Testis (tissue), 3 donors: Measurements from ENCODE around the gene TASP1. TPM values are rescaled to one million over a fixed set of nuclear protein-coding genes. Genes with fewer than 3 reads are reported as not detected.
"Not testable (repeated sequence)": the region's sequence is repeated elsewhere in the genome, so short reads cannot be mapped to it uniquely, and the experiment has no call there.

Source experiments
- DNase-seq: peaks from one replicate; pipeline ENCODE4 v3.0.0-alpha.2; 2019
- H3K27ac ChIP-seq, 2 donors: fragments of 200-600 bp; sonication (generic); one replicate each; pipeline ENCODE4 v1.5.1; 2019
- H3K27me3 ChIP-seq: fragments of 200-600 bp; sonication (generic); one replicate; pipeline ENCODE4 v1.5.1; 2019
- H3K36me3 ChIP-seq: fragments of 200-600 bp; sonication (generic); one replicate; pipeline ENCODE4 v1.5.1; 2017; ENCODE audit warnings: low read depth; ENCODE audit errors: missing control alignments
- H3K4me1 ChIP-seq: fragments of 200-600 bp; sonication (generic); one replicate; pipeline ENCODE4 v1.5.1; 2019
- H3K4me3 ChIP-seq, 2 donors: fragments of 200-600 bp; sonication (generic); one replicate each; pipeline ENCODE4 v1.5.1; 2017 to 2019
- H3K9me3 ChIP-seq: fragments of 200-600 bp; sonication (generic); one replicate; pipeline ENCODE4 v1.5.1; 2017
- POLR2A ChIP-seq: fragments of 450-650 bp; IDR thresholded peaks from one replicate; pipeline ENCODE4 v1.6.1; 2017; ENCODE audit warnings: antibody characterized with exemption, mild to moderate bottlenecking, moderate library complexity
- WGBS, 2 donors: methylation state at CpG; one replicate each; pipeline ENCODE4 v1.1.5; 2018; 5-methylcytosine and 5-hydroxymethylcytosine counted together
- intact Hi-C: fragments of 100-400 bp; cut with DNase I; formaldehyde crosslinking; loops from one replicate; pipeline ENCODE4 v1.15.1; 2023; ENCODE audit warnings: low total_unique reads
- polyA plus RNA-seq: library from polyadenylated mRNA; stranded (reverse); fragments of 350-450 nt; fragmentation: Illumina TruSeq; extraction: RNeasy Lipid Tissue Mini Kit (QIAGEN cat#74804); gene quantifications from one replicate; pipeline ENCODE4 v1.2.3, GENCODE V29; 2014; ENCODE audit warnings: low read depth, low replicate concordance; ENCODE audit not compliant: insufficient read depth
- total RNA-seq, 2 donors: library from RNA; depleted of rRNA; stranded (reverse); fragments of >200 nt; gene quantifications; one replicate each; pipeline ENCODE4 v1.2.3, GENCODE V29; 2016
- TF ChIP-seq, protein P1 (sequence below), 3 experiments: fragments of 450-650 bp in 2 of 3; fragments of 200-600 bp in 1 of 3; sonication (generic) in 1 of 3; IDR thresholded peaks; one replicate each; pipeline ENCODE4 v1.5.1; 2016 to 2019; ENCODE audit warnings: antibody characterized with exemption in 3 of 3, mild to moderate bottlenecking in 2 of 3, moderate library complexity in 1 of 3

The TASP1 gene
- total and polyA plus RNA-seq, 3 donors from 2014 or later, result 10.5 to 14.4 (median 13.1) TPM

DNA sequence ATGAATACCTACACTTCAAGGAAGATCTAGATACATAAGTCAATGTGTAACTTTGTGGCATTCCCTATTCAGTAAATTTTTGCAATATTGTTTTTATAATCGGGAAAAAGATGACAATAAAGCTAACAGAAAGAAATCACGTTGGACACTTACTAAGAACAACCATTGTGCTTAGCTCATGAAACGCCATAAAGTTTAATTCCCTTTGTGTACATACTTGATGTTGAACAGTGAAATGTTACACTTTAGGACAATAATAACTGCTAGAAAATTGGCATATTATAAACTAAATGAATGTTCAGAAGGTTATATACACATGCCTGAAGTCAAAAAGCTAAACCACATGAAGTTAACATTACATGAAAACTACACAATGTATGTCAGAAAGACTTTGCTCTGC lies 153.2 kb downstream of the TASP1 start:
- no peak overlapping the region for H3K4me3 ChIP-seq
- no peak overlapping the region for H3K27ac ChIP-seq
- no peaks in the 10 kb centered on the region for H3K36me3 ChIP-seq
- no peaks in the 10 kb centered on the region for H3K4me1 ChIP-seq
- intact Hi-C loops, result no loop called here
- no peaks in the 10 kb centered on the region for H3K27me3 ChIP-seq
- TF ChIP-seq POLR2A, result no peak
- TF ChIP-seq, protein P1, sequence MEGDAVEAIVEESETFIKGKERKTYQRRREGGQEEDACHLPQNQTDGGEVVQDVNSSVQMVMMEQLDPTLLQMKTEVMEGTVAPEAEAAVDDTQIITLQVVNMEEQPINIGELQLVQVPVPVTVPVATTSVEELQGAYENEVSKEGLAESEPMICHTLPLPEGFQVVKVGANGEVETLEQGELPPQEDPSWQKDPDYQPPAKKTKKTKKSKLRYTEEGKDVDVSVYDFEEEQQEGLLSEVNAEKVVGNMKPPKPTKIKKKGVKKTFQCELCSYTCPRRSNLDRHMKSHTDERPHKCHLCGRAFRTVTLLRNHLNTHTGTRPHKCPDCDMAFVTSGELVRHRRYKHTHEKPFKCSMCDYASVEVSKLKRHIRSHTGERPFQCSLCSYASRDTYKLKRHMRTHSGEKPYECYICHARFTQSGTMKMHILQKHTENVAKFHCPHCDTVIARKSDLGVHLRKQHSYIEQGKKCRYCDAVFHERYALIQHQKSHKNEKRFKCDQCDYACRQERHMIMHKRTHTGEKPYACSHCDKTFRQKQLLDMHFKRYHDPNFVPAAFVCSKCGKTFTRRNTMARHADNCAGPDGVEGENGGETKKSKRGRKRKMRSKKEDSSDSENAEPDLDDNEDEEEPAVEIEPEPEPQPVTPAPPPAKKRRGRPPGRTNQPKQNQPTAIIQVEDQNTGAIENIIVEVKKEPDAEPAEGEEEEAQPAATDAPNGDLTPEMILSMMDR (IDR thresholded peaks at IDR 0.05), result no peak
- no peaks in the 10 kb centered on the region for H3K9me3 ChIP-seq
- DNase-seq, result no peak
- 73 to 85% methylated on average over 3 of the region's 3 CpGs for whole genome bisulfite sequencing, 2 donors

DNA sequence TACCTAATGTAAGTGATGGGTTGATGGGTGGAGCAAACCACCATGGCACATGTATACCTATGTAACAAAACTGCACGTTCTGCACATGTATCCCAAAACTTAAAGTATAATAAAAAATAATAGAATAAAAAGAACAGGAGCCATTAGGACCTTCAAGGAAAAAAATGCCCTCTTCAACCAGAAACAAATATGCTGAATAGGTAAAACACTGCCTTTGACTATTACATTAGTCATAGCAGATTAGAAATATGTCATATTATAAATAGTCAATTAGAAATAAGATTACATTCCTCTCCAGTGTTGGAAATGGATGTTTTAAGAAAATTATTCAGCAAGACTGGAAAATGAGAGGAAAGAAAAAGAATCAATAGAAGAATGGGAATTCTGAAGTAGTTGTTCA lies 153.7 kb downstream of the TASP1 start:
- H3K9me3 ChIP-seq, H3K27me3 ChIP-seq, H3K27ac ChIP-seq, DNase-seq, H3K4me3 ChIP-seq, intact Hi-C loops, H3K36me3 ChIP-seq, H3K4me1 ChIP-seq: not testable (repeated sequence)
- 93 to 95% methylated on average over 1 of the region's 1 CpG for WGBS, 2 donors

DNA sequence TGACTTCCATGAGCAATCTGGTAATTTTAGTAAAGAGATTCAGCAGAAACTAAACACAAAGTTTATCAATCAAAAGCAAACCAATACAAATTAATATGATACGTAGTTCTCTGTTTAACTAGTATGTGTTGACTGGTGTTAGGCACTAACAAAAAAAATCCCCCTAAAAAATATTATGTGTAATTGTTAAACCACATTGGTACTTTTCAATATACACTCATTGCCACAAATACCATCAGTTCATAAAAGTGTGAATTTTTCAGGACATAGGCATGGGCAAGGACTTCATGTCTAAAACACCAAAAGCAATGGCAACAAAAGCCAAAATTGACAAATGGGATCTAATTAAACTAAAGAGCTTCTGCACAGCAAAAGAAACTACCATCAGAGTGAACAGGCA lies 155.3 kb downstream of the TASP1 start:
- intact Hi-C loops, H3K27me3 ChIP-seq, H3K4me3 ChIP-seq, H3K36me3 ChIP-seq, H3K4me1 ChIP-seq, H3K9me3 ChIP-seq, DNase-seq, H3K27ac ChIP-seq: not testable (repeated sequence)
- WGBS, 2 donors, result 100% methylated on average over 1 of the region's 1 CpG

DNA sequence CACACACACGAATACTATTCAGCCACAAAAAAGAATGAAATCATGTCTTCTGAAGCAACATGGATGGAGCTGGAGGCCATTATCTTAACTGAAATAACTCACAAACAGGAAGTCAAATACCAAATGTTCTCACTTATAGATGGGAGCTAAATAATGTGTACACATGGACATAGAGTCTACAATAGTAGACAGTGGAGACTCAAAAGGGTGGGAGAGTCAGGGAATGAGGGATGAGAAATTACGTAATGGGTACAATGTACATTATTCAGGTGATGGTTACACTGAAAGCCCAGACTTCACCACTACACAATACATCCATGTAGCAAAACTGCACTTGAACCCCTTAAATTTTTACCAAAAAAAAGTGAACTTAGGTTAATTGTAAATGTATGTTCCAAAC lies 160.4 kb downstream of the TASP1 start:
- intact Hi-C loops, result no loop called here

DNA sequence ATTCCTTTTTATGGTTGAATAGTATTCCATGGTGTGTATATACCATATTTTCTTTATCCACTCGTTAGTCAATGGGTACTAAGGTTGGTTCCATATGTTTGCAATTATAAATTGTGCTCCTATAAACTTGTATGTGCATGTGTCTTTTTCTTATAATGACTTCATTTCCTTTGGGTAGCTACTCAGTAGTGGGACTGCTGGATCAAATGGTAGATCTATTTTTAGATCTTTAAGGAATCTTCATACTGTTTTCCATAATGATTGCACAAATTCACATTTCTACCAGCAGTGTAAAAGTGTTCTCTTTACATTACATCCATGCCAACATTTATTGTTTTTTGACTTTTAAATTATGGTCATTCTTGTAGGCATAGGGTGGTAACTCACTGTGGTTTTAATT lies 164.3 kb downstream of the TASP1 start:
- Histone ChIP-seq H3K36me3 (no peaks in the 10 kb centered on the region), H3K9me3 (no peaks in the 10 kb centered on the region), H3K4me3 (no peak overlapping the region), H3K27me3 (no peaks in the 10 kb centered on the region), H3K27ac (no peak overlapping the region), H3K4me1 (no peaks in the 10 kb centered on the region)
- no peak for TF ChIP-seq POLR2A
- TF ChIP-seq, protein P1 (IDR thresholded peaks at IDR 0.05), result no peak
- 89 to 97% methylated on average over 1 of the region's 1 CpG for WGBS, 2 donors
- intact Hi-C loops, result no loop called here
- no peak for DNase-seq

More for the DNA sequence above, 160.4 kb downstream of the TASP1 start:
- no peaks in the 10 kb centered on the region for H3K4me1 ChIP-seq
- H3K36me3 ChIP-seq, result no peaks in the 10 kb centered on the region
- no peak for DNase-seq
- 81 to 97% methylated on average over 2 of the region's 2 CpGs for WGBS, 2 donors
- H3K27ac ChIP-seq, result no peak overlapping the region
- no peaks in the 10 kb centered on the region for H3K9me3 ChIP-seq
- H3K4me3 ChIP-seq, result no peak overlapping the region
- TF ChIP-seq, protein P1 (IDR thresholded peaks at IDR 0.05), result no peak
- TF ChIP-seq POLR2A, result no peak
- no peaks in the 10 kb centered on the region for H3K27me3 ChIP-seq

DNA sequence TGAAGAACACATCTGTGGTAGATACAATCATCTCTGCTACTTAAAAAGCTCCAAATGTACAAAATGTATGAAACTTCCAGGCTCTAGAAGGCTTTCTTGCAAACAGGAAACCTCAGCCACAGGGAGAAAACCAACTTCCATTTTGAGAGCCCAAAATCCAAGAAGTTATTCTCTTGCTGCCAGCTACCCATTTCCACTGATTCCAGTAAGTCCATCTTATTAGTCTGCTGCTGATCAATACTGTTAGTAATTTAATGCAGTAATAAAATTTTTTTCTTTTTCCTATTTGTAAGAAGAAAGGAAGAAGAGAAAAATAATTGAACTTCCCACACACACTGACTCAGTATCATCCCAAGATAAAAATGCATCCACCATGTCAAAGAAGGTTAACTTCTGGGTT lies 169.5 kb downstream of the TASP1 start:
- Histone ChIP-seq H3K36me3 (no peaks in the 10 kb centered on the region), H3K27ac (no peak overlapping the region), H3K9me3 (no peaks in the 10 kb centered on the region), H3K27me3 (no peaks in the 10 kb centered on the region), H3K4me1 (no peaks in the 10 kb centered on the region), H3K4me3 (no peak overlapping the region)
- TF ChIP-seq POLR2A, result no peak
- TF ChIP-seq, protein P1 (IDR thresholded peaks at IDR 0.05), result no peak
- no peak for DNase-seq
- intact Hi-C loops, result no loop called here
